Cardiac fibroblast (primary cell): ENCODE results near the gene SERPINC1.
"Not testable (repeated sequence)": the region's sequence is repeated elsewhere in the genome, so short reads cannot be mapped to it uniquely, and the experiment has no call there.

Source experiments
- DNase-seq, 2 donors: peaks; one replicate each; pipeline versions ENCODE4 v3.0.0 to v3.0.0-alpha.2; 2010; ENCODE audit warnings: low read depth in 2 of 2
- H3K4me3 ChIP-seq, 2 donors: replicated peaks in 1 of 2; 1 replicate in 1 of 2; 2 replicates in 1 of 2; pipeline ENCODE4 v1.5.1; 2011; ENCODE audit warnings: low read depth in 2 of 2, low read length in 2 of 2, mild to moderate bottlenecking in 2 of 2, moderate library complexity in 1 of 2
- CTCF ChIP-seq: IDR thresholded peaks from one replicate; pipeline ENCODE4 v1.5.1; 2011; ENCODE audit warnings: low read depth, mild to moderate bottlenecking, low read length, inconsistent platforms

Gene SERPINC1

GRCh38 chr1:173863224-173864161 lies 53.6 kb downstream of the SERPINC1 start:
- no peak overlapping the region for H3K4me3 ChIP-seq
- no peak for TF ChIP-seq CTCF
- DNase-seq: no peak

GRCh38 chr1:173862769-173863223 lies 54.3 kb downstream of the SERPINC1 start:
- H3K4me3 ChIP-seq: no peak overlapping the region
- DNase-seq: no peak
- no peak for TF ChIP-seq CTCF

GRCh38 chr1:173862146-173862768 lies 54.9 kb downstream of the SERPINC1 start:
- not testable (repeated sequence) for H3K4me3 ChIP-seq, DNase-seq

- no peak for TF ChIP-seq CTCF
- no peak overlapping the region for H3K4me3 ChIP-seq
- no peak for DNase-seq
Observed at GRCh38 chr1:173861731-173862145, 55.4 kb downstream of the SERPINC1 start.

- TF ChIP-seq CTCF: no peak
- DNase-seq: no peak
- H3K4me3 ChIP-seq: no peak overlapping the region
Observed at GRCh38 chr1:173860065-173860464, 57.1 kb downstream of the SERPINC1 start.

GRCh38 chr1:173859547-173859946 lies 57.6 kb downstream of the SERPINC1 start:
- H3K4me3 ChIP-seq, DNase-seq: not testable (repeated sequence)

- H3K4me3 ChIP-seq: no peak overlapping the region
- no peak for DNase-seq
- no peak for TF ChIP-seq CTCF
Observed at GRCh38 chr1:173857363-173857917, 59.7 kb downstream of the SERPINC1 start.
